Measurements from ENCODE around the gene JARID2.

GRCh38 chr6:15308435-15309213, 62.8 kb downstream of the JARID2 start:
- TF ChIP-seq SMC3 (IDR thresholded peaks at IDR 0.05; ENCODE audit: borderline replicate concordance, low read length) (no peak), NR2C2 (IDR thresholded peaks at IDR 0.05; ENCODE audit: borderline replicate concordance, control insufficient read depth, insufficient read length, low read depth) (no peak), NFYA (IDR thresholded peaks at IDR 0.05; ENCODE audit: borderline replicate concordance, low read depth, low read length) (no peak), SMARCA5 (IDR thresholded peaks at IDR 0.05) (no peak), POLR2A (IDR thresholded peaks at IDR 0.05; ENCODE audit: low read depth, low read length) (no peak), SRF (IDR thresholded peaks at IDR 0.05; ENCODE audit: low read depth in 2 of 2, low read length in 2 of 2) (no peak), E2F8 (IDR thresholded peaks at IDR 0.05; ENCODE audit: low read depth, partially characterized antibody) (no peak), RAD21 (IDR thresholded peaks at IDR 0.05; ENCODE audit: insufficient read depth, low read depth, low read length) (no peak), EP300 (IDR thresholded peaks at IDR 0.05; ENCODE audit: borderline replicate concordance in 1 of 2, control insufficient read depth in 1 of 2, low read depth in 2 of 2, low read length in 2 of 2) (no peak), POLR2AphosphoS5 (IDR thresholded peaks at IDR 0.05; ENCODE audit: low read length) (no peak)
- TF ChIP-seq, protein P1, sequence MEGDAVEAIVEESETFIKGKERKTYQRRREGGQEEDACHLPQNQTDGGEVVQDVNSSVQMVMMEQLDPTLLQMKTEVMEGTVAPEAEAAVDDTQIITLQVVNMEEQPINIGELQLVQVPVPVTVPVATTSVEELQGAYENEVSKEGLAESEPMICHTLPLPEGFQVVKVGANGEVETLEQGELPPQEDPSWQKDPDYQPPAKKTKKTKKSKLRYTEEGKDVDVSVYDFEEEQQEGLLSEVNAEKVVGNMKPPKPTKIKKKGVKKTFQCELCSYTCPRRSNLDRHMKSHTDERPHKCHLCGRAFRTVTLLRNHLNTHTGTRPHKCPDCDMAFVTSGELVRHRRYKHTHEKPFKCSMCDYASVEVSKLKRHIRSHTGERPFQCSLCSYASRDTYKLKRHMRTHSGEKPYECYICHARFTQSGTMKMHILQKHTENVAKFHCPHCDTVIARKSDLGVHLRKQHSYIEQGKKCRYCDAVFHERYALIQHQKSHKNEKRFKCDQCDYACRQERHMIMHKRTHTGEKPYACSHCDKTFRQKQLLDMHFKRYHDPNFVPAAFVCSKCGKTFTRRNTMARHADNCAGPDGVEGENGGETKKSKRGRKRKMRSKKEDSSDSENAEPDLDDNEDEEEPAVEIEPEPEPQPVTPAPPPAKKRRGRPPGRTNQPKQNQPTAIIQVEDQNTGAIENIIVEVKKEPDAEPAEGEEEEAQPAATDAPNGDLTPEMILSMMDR (IDR thresholded peaks at IDR 0.05 in 2 of 3, conservative IDR thresholded peaks at IDR 0.05 in 1 of 3; ENCODE audit: control insufficient read depth in 2 of 3, extremely low read depth in 1 of 3, insufficient read depth in 1 of 3, low read depth in 3 of 3, low read length in 3 of 3), result no peak
